H1 (cell line): ENCODE results near the gene KCNH1. TPM values are rescaled to one million over a fixed set of nuclear protein-coding genes. Genes with fewer than 3 reads are reported as not detected.

Experiments
- CTCF ChIA-PET: fragments of 300-600 bp; sonication (Branson Sonifier 250); formaldehyde crosslinking; loops from one replicate; lab custom pipeline; 2021; ENCODE audit not compliant: partially characterized antibody; lab: Charles Lee
- POLR2A ChIA-PET: fragments of 300-600 bp; sonication (Branson Sonifier 250); formaldehyde crosslinking; loops from one replicate; lab custom pipeline; 2021; ENCODE audit warnings: inconsistent platforms; ENCODE audit not compliant: partially characterized antibody; lab: Charles Lee
- DNase-seq, 2 experiments: peaks; one replicate each; pipeline versions ENCODE4 v3.0.0 to v3.0.0-alpha.2; 2010 to 2022; ENCODE audit warnings: low spot score in 2 of 2, low read depth in 1 of 2, mixed read lengths in 1 of 2
- FAIRE-seq: peaks from 2 replicates; lab custom pipeline; 2011; peaks lifted over from hg19 to GRCh38; lab: Jason Lieb, UNC
- H2AFZ ChIP-seq: 2 replicates; pipeline ENCODE4 v1.8.1; 2012; ENCODE audit warnings: low read length, inconsistent platforms
- H2AK5ac ChIP-seq: 2 replicates; pipeline ENCODE4 v1.6.1; 2013; ENCODE audit warnings: low read depth, low read length
- H2BK120ac ChIP-seq: replicated peaks from 2 replicates; pipeline ENCODE3; 2013; ENCODE audit warnings: low read depth, low read length, inconsistent platforms
- H2BK12ac ChIP-seq: 2 replicates; pipeline ENCODE4 v1.6.1; 2013; ENCODE audit warnings: low read depth, low read length
- H2BK15ac ChIP-seq: 2 replicates; pipeline ENCODE4 v1.6.1; 2013; ENCODE audit warnings: low read length
- H2BK20ac ChIP-seq: 2 replicates; pipeline ENCODE4 v1.6.1; 2013; ENCODE audit warnings: low read length
- H2BK5ac ChIP-seq: 2 replicates; pipeline ENCODE4 v1.6.1; 2013; ENCODE audit warnings: low read depth, low read length
- H3K14ac ChIP-seq: 2 replicates; pipeline ENCODE4 v1.6.1; 2013; ENCODE audit warnings: inconsistent platforms; ENCODE audit not compliant: insufficient read length
- H3K18ac ChIP-seq: 2 replicates; pipeline ENCODE4 v1.6.1; 2013; ENCODE audit warnings: low read length; ENCODE audit errors: extremely low read depth
- H3K23ac ChIP-seq: 2 replicates; pipeline ENCODE4 v1.6.1; 2013; ENCODE audit warnings: inconsistent platforms; ENCODE audit not compliant: insufficient read length
- H3K23me2 ChIP-seq: 2 replicates; pipeline ENCODE4 v1.6.1; 2013; ENCODE audit warnings: low read depth, low read length
- H3K27ac ChIP-seq: 2 replicates; pipeline ENCODE4 v1.6.1; 2011; ENCODE audit warnings: low read depth, low read length, inconsistent platforms
- H3K27me3 ChIP-seq, 4 experiments: replicated peaks in 1 of 4; 1 replicate in 1 of 4; 2 replicates in 3 of 4; pipeline versions ENCODE4 v1.6.1 to v1.8.1; 2011 to 2013; ENCODE audit warnings: low read length in 3 of 4, mild to moderate bottlenecking in 3 of 4, inconsistent platforms in 2 of 4, mixed read lengths in 2 of 4, moderate library complexity in 1 of 4; ENCODE audit not compliant: control insufficient read depth in 3 of 4, insufficient read depth in 3 of 4; ENCODE audit errors: extremely low read depth in 1 of 4
- H3K36me3 ChIP-seq, 4 experiments: 2 replicates each; pipeline versions ENCODE4 v1.6.1 to v1.8.1; 2011 to 2013; ENCODE audit warnings: mild to moderate bottlenecking in 4 of 4, low read length in 3 of 4, moderate library complexity in 2 of 4, control low read depth in 1 of 4, inconsistent platforms in 1 of 4; ENCODE audit not compliant: insufficient read depth in 4 of 4, control insufficient read depth in 2 of 4
- H3K4ac ChIP-seq: replicated peaks from 2 replicates; pipeline ENCODE3; 2013; ENCODE audit warnings: low read length, low read depth, mixed read lengths, inconsistent platforms; ENCODE audit not compliant: insufficient read length
- H3K4me1 ChIP-seq, 4 experiments: replicated peaks in 1 of 4; 1 replicate in 1 of 4; 2 replicates in 3 of 4; pipeline versions ENCODE4 v1.6.1 to v1.8.1; 2011 to 2013; ENCODE audit warnings: low read length in 3 of 4, inconsistent platforms in 2 of 4, mixed read lengths in 1 of 4; ENCODE audit not compliant: insufficient read depth in 4 of 4, control insufficient read depth in 3 of 4
- H3K4me2 ChIP-seq, 2 experiments: 2 replicates each; pipeline versions ENCODE4 v1.6.1 to v1.8.1; 2011 to 2013; ENCODE audit warnings: low read depth in 2 of 2, low read length in 2 of 2, control low read depth in 1 of 2, inconsistent platforms in 1 of 2, mild to moderate bottlenecking in 1 of 2; ENCODE audit not compliant: insufficient read depth in 1 of 2
- H3K4me3 ChIP-seq, 4 experiments: fragments of 200-600, 300-600 bp in 1 of 4; sonication (generic), shearing (Covaris generic), sonication (Bioruptor Twin) in 1 of 4; 2 replicates each; pipeline versions ENCODE4 v1.5.1 to v1.8.1; 2011 to 2016; ENCODE audit warnings: low read length in 4 of 4, low read depth in 3 of 4, control low read depth in 2 of 4, inconsistent platforms in 2 of 4, mild to moderate bottlenecking in 2 of 4, mixed read lengths in 1 of 4, moderate library complexity in 1 of 4; ENCODE audit not compliant: insufficient read depth in 2 of 4; ENCODE audit errors: extremely low read depth in 1 of 4
- H3K56ac ChIP-seq: replicated peaks from 2 replicates; pipeline ENCODE3; 2013; ENCODE audit warnings: low read depth, mild to moderate bottlenecking, mixed read lengths, low read length, inconsistent platforms; ENCODE audit not compliant: insufficient read length
- H3K79me1 ChIP-seq: 2 replicates; pipeline ENCODE4 v1.6.1; 2013; ENCODE audit warnings: low read depth, low read length, control low read depth
- H3K79me2 ChIP-seq, 2 experiments: 2 replicates each; pipeline versions ENCODE4 v1.6.1 to v1.8.1; 2012 to 2013; ENCODE audit warnings: low read length in 2 of 2, mild to moderate bottlenecking in 2 of 2, inconsistent platforms in 1 of 2; ENCODE audit not compliant: insufficient read depth in 2 of 2, control insufficient read depth in 1 of 2
- H3K9ac ChIP-seq, 4 experiments: replicated peaks in 1 of 4; 1 replicate in 1 of 4; 2 replicates in 3 of 4; pipeline versions ENCODE4 v1.6.1 to v1.8.1; 2011 to 2013; ENCODE audit warnings: low read depth in 3 of 4, low read length in 3 of 4, control low read depth in 2 of 4, mild to moderate bottlenecking in 2 of 4, moderate library complexity in 2 of 4, inconsistent platforms in 1 of 4; ENCODE audit errors: extremely low read depth in 1 of 4
- H3K9me3 ChIP-seq, 2 experiments: 2 replicates each; pipeline versions ENCODE4 v1.6.1 to v1.8.1; 2012 to 2013; ENCODE audit warnings: mild to moderate bottlenecking in 2 of 2, moderate library complexity in 2 of 2, control low read depth in 1 of 2, inconsistent platforms in 1 of 2, low read depth in 1 of 2, low read length in 1 of 2, mixed read lengths in 1 of 2; ENCODE audit not compliant: insufficient read depth in 2 of 2
- H4K20me1 ChIP-seq, 2 experiments: replicated peaks in 1 of 2; 2 replicates each; pipeline versions ENCODE3 to v1.8.1; 2011 to 2013; ENCODE audit warnings: inconsistent platforms in 2 of 2, low read length in 2 of 2, mild to moderate bottlenecking in 1 of 2; ENCODE audit not compliant: insufficient read depth in 2 of 2, control insufficient read depth in 1 of 2
- H4K5ac ChIP-seq: 2 replicates; pipeline ENCODE4 v1.6.1; 2013; ENCODE audit warnings: low read length, low read depth, mixed read lengths, inconsistent platforms; ENCODE audit not compliant: insufficient read length
- H4K8ac ChIP-seq: 2 replicates; pipeline ENCODE4 v1.8.0; 2013; ENCODE audit warnings: mild to moderate bottlenecking, moderate library complexity, low read length, inconsistent platforms; ENCODE audit not compliant: insufficient read depth; ENCODE audit errors: extremely low read depth
- H4K91ac ChIP-seq: replicated peaks from 2 replicates; pipeline ENCODE3; 2013; ENCODE audit warnings: low read length, mixed read lengths, inconsistent platforms; ENCODE audit not compliant: insufficient read length
- CHD1 ChIP-seq: IDR thresholded peaks from 2 replicates; pipeline ENCODE4 v1.6.1; 2012; ENCODE audit warnings: low read depth, low read length, improper control_type of control experiment
- CHD2 ChIP-seq: IDR thresholded peaks from 2 replicates; pipeline ENCODE4 v1.6.1; 2012; ENCODE audit warnings: low read length, improper control_type of control experiment
- GABPA ChIP-seq: IDR thresholded peaks from 2 replicates; pipeline ENCODE4 v1.6.1; 2011; ENCODE audit warnings: mild to moderate bottlenecking, low read length, moderate library complexity, borderline replicate concordance; ENCODE audit not compliant: insufficient read depth
- GTF2F1 ChIP-seq: IDR thresholded peaks from 2 replicates; pipeline ENCODE4 v1.6.1; 2012; ENCODE audit warnings: low read depth, low read length, improper control_type of control experiment, borderline replicate concordance
- JUN ChIP-seq: IDR thresholded peaks from 2 replicates; pipeline ENCODE4 v1.6.1; 2011; ENCODE audit warnings: low read depth, mild to moderate bottlenecking, improper control_type of control experiment, low read length
- KDM1A ChIP-seq: fragments of 200-600, 300-600 bp; sonication (generic); IDR thresholded peaks from 2 replicates; pipeline ENCODE4 v1.7.1; 2016; ENCODE audit warnings: mild to moderate bottlenecking, low read length, borderline replicate concordance
- NRF1 ChIP-seq: IDR thresholded peaks from 2 replicates; pipeline ENCODE4 v1.6.1; 2011; ENCODE audit warnings: mild to moderate bottlenecking, low read depth, low read length, improper control_type of control experiment
- POLR2A ChIP-seq, 2 experiments: IDR thresholded peaks; 1 replicate in 1 of 2; 2 replicates in 1 of 2; pipeline ENCODE4 v1.6.1; 2011; ENCODE audit warnings: low read depth in 2 of 2, low read length in 2 of 2, mild to moderate bottlenecking in 2 of 2; ENCODE audit errors: control extremely low read depth in 1 of 2
- POLR2AphosphoS5 ChIP-seq: IDR thresholded peaks from 2 replicates; pipeline ENCODE4 v1.6.1; 2011; ENCODE audit warnings: low read depth, low read length
- RAD21 ChIP-seq, 2 experiments: IDR thresholded peaks in 1 of 2; conservative IDR thresholded peaks in 1 of 2; 2 replicates each; pipeline ENCODE4 v1.6.1; 2011; ENCODE audit warnings: low read depth in 2 of 2, low read length in 2 of 2, improper control_type of control experiment in 1 of 2, inconsistent platforms in 1 of 2, mild to moderate bottlenecking in 1 of 2, moderate library complexity in 1 of 2
- SAP30 ChIP-seq: fragments of 300-600 bp; sonication (generic); IDR thresholded peaks from 2 replicates; pipeline ENCODE4 v1.7.1; 2012; ENCODE audit warnings: low read length, moderate library complexity, mild to moderate bottlenecking, inconsistent platforms; ENCODE audit not compliant: insufficient read depth, insufficient replicate concordance
- SP4 ChIP-seq: IDR thresholded peaks from 2 replicates; pipeline ENCODE4 v1.6.1; 2012; ENCODE audit warnings: low read length, inconsistent platforms
- YY1 ChIP-seq: IDR thresholded peaks from 2 replicates; pipeline ENCODE4 v1.6.1; 2011; ENCODE audit warnings: low read depth, mild to moderate bottlenecking, low read length
- ZNF274 ChIP-seq: IDR thresholded peaks from 2 replicates; pipeline ENCODE4 v1.7.0; 2012; ENCODE audit warnings: low read length, borderline replicate concordance; ENCODE audit errors: extremely low read depth
- WGBS, 2 experiments: shearing (Covaris generic) in 1 of 2; methylation state at CpG; one replicate each; pipeline versions ENCODE4 v1.1.6 to v1.1.7; 2013 to 2015; ENCODE audit warnings: low lambda C conversion rate in 2 of 2, mixed read lengths in 2 of 2, inconsistent platforms in 1 of 2, low coverage in 1 of 2, missing lambda C conversion rate in 1 of 2; ENCODE audit not compliant: insufficient replicate concordance in 2 of 2, insufficient coverage in 1 of 2, insufficient read length in 1 of 2; ENCODE audit errors: extremely low coverage in 1 of 2, missing lambda C conversion rate in 1 of 2; 5-methylcytosine and 5-hydroxymethylcytosine counted together
- polyA plus RNA-seq, 7 experiments: library from polyadenylated mRNA; depleted of rRNA in 3 of 7; stranded (reverse) in 5 of 7; unstranded in 2 of 7; fragments of >200 nt in 5 of 7; fragments of 200-250 nt in 2 of 7; gene quantifications; 1 replicate in 5 of 7; 2 replicates in 1 of 7; 4 replicates in 1 of 7; pipeline versions ENCODE4 v1.2.1 to v1.2.3, GENCODE V29; 2011 to 2013; ENCODE audit warnings: missing spikeins in 2 of 7, mixed read lengths in 2 of 7
- total RNA-seq: library from RNA; stranded (reverse); fragmentation: NEBNext Ultra II Directional; extraction: Animal tissue kit (Norgen Biotek cat#: 25700); gene quantifications from 2 replicates; pipeline ENCODE4 v1.2.1, GENCODE V29; 2021

The KCNH1 gene
- total and polyA plus RNA-seq, 2 of the 8 experiments (the other 6 are each of a cell fraction or from before 2014, with no cell fraction given) = 0.27 to 0.34 TPM

- no peak overlapping the region for H2BK5ac ChIP-seq
- no peak overlapping the region for H4K91ac ChIP-seq
- H4K5ac ChIP-seq = no peak overlapping the region
- H3K79me1 ChIP-seq = no peaks in the 10 kb centered on the region; the same call in 1 of the 2 replicates
- H3K18ac ChIP-seq = no peak overlapping the region
- H4K8ac ChIP-seq = no peak overlapping the region
- DNase-seq = no peak
- H2BK15ac ChIP-seq = no peak overlapping the region
- H3K9me3 ChIP-seq = peaks cover 0 to 5% of the 10 kb centered on the region in 2 experiments; a peak in 1 of 4 replicates
- 0 out of 7 replicates have a peak, but pooled peaks cover 0 to 2% (median 0%) of the 10 kb centered on the region in 4 experiments for H3K4me1 ChIP-seq
- 80% methylated on average over 7 of the region's 7 CpGs; no CpG with 5 or more reads in 1 of the 2 experiments for WGBS, 2 experiments
- H3K4me2 ChIP-seq = no peak overlapping the region
- H2BK120ac ChIP-seq = no peak overlapping the region
- no peak overlapping the region for H2AFZ ChIP-seq
- H3K27ac ChIP-seq = no peak overlapping the region
- H2AK5ac ChIP-seq = no peak overlapping the region
- H2BK12ac ChIP-seq = no peak overlapping the region
- no peak overlapping the region for H3K56ac ChIP-seq
- H3K4ac ChIP-seq = no peak overlapping the region
- no peak overlapping the region for H3K9ac ChIP-seq
- peaks cover 5% of the 10 kb centered on the region; the same call in 1 of the 2 replicates for H3K23me2 ChIP-seq
- FAIRE-seq = no peak
- H3K27me3 ChIP-seq = no peaks in the 10 kb centered on the region
- POLR2A ChIA-PET = no interaction called here
- no peak overlapping the region for H3K23ac ChIP-seq
- H3K36me3 ChIP-seq = no peaks in the 10 kb centered on the region
- no peak overlapping the region for H2BK20ac ChIP-seq
- no peak overlapping the region for H3K14ac ChIP-seq
- CTCF ChIA-PET = interaction anchor here (1.5 to 1.8 kb wide), 3 partner anchors 24 to 204 kb away, joined by 3 to 5 read pairs (median 5); no protein-coding TSS in a partner anchor
- peaks cover 0 to 2% of the 10 kb centered on the region in 2 experiments for H4K20me1 ChIP-seq
- no peak overlapping the region for H3K4me3 ChIP-seq
- no peaks in the 10 kb centered on the region for H3K79me2 ChIP-seq
- no peak for TF ChIP-seq KDM1A
- no peak for TF ChIP-seq GTF2F1
- TF ChIP-seq SP4 = no peak
- TF ChIP-seq CHD1 = no peak
- no peak for TF ChIP-seq POLR2A (IDR thresholded peaks at IDR 0.05; ENCODE audit: control extremely low read depth in 1 of 2, low read depth in 2 of 2, low read length in 2 of 2)
- TF ChIP-seq JUN = no peak
- no peak for TF ChIP-seq SAP30
- TF ChIP-seq POLR2AphosphoS5 = no peak
- TF ChIP-seq RAD21 (IDR thresholded peaks at IDR 0.05 in 1 of 2, conservative IDR thresholded peaks at IDR 0.05 in 1 of 2; ENCODE audit: low read depth in 2 of 2, low read length in 2 of 2) = no peak
- TF ChIP-seq NRF1 = no peak
- TF ChIP-seq CHD2 = no peak
- no peak for TF ChIP-seq YY1
- TF ChIP-seq ZNF274 = no peak
- TF ChIP-seq GABPA = no peak
These were observed 481.5 kb downstream of the KCNH1 start for GRCh38 chr1:210652329-210652954.
